ENCODE measurements around the gene ZSWIM1.

Gene ZSWIM1

GRCh38 chr20:45845452-45845851, 35.6 kb upstream of the ZSWIM1 start:
- ATAC-seq (replicated peaks) (no peak), DNase-seq (no peak)
- H3K27me3 Mint-ChIP-seq = no peaks in the 10 kb centered on the region
- H3K9me3 Mint-ChIP-seq = no peaks in the 10 kb centered on the region
- no peak overlapping the region for H3K4me3 Mint-ChIP-seq
- no peak overlapping the region for H3K27ac Mint-ChIP-seq
- peaks cover 31 to 47% of the 10 kb centered on the region in 2 donors for H3K36me3 Mint-ChIP-seq
- peaks cover 16 to 34% of the 10 kb centered on the region in 2 donors for H3K4me1 Mint-ChIP-seq

- ATAC-seq (replicated peaks) (no peak), DNase-seq (no peak)
- Mint-ChIP-seq H3K27ac (no peak overlapping the region), H3K27me3 (no peaks in the 10 kb centered on the region), H3K4me1 (peaks cover 2 to 8% of the 10 kb centered on the region in 2 donors), H3K9me3 (no peaks in the 10 kb centered on the region), H3K36me3 (peaks cover 33 to 37% of the 10 kb centered on the region in 2 donors), H3K4me3 (no peak overlapping the region)
Observed at GRCh38 chr20:45848421-45848820, 32.6 kb upstream of the ZSWIM1 start.

- Mint-ChIP-seq H3K4me1 (peaks cover 2 to 8% of the 10 kb centered on the region in 2 donors), H3K36me3 (peaks cover 30 to 38% of the 10 kb centered on the region in 2 donors), H3K27ac (no peak overlapping the region), H3K4me3 (no peak overlapping the region), H3K9me3 (no peaks in the 10 kb centered on the region), H3K27me3 (no peaks in the 10 kb centered on the region)
- no peak for DNase-seq
- ATAC-seq (replicated peaks) = no peak
Observed at GRCh38 chr20:45848969-45849582, 32.0 kb upstream of the ZSWIM1 start.

GRCh38 chr20:45850238-45850637, 30.8 kb upstream of the ZSWIM1 start:
- Mint-ChIP-seq H3K9me3 (no peaks in the 10 kb centered on the region), H3K27me3 (no peaks in the 10 kb centered on the region), H3K4me1 (peaks cover 5 to 18% of the 10 kb centered on the region in 2 donors), H3K4me3 (no peak overlapping the region), H3K27ac (no peak overlapping the region), H3K36me3 (peaks cover 24 to 34% of the 10 kb centered on the region in 2 donors)
- ATAC-seq (replicated peaks) = no peak
- DNase-seq = no peak

GRCh38 chr20:45850926-45851325, 30.1 kb upstream of the ZSWIM1 start:
- H3K9me3 Mint-ChIP-seq = no peaks in the 10 kb centered on the region
- H3K36me3 Mint-ChIP-seq = peaks cover 19 to 29% of the 10 kb centered on the region in 2 donors
- peaks cover 5 to 22% of the 10 kb centered on the region in 2 donors for H3K4me1 Mint-ChIP-seq
- ATAC-seq (replicated peaks) (no peak), DNase-seq (no peak)
- H3K27ac Mint-ChIP-seq = no peak overlapping the region
- H3K27me3 Mint-ChIP-seq = no peaks in the 10 kb centered on the region
- no peak overlapping the region for H3K4me3 Mint-ChIP-seq

GRCh38 chr20:45851501-45851900, 29.5 kb upstream of the ZSWIM1 start:
- ATAC-seq (replicated peaks) = no peak
- Mint-ChIP-seq H3K36me3 (peaks cover 19 to 26% of the 10 kb centered on the region in 2 donors), H3K4me3 (no peak overlapping the region), H3K27ac (no peak overlapping the region), H3K4me1 (peaks cover 5 to 28% of the 10 kb centered on the region in 2 donors), H3K27me3 (no peaks in the 10 kb centered on the region), H3K9me3 (no peaks in the 10 kb centered on the region)
- DNase-seq = no peak

GRCh38 chr20:45852326-45852725, 28.7 kb upstream of the ZSWIM1 start:
- Mint-ChIP-seq H3K27ac (no peak overlapping the region), H3K4me1 (peaks cover 6 to 31% of the 10 kb centered on the region in 2 donors), H3K36me3 (peaks cover 19 to 25% of the 10 kb centered on the region in 2 donors), H3K9me3 (no peaks in the 10 kb centered on the region), H3K4me3 (no peak overlapping the region), H3K27me3 (no peaks in the 10 kb centered on the region)
- no peak for DNase-seq
- no peak for ATAC-seq (replicated peaks)

GRCh38 chr20:45853484-45853883, 27.5 kb upstream of the ZSWIM1 start:
- Mint-ChIP-seq H3K4me1 (peaks cover 9 to 38% of the 10 kb centered on the region in 2 donors), H3K36me3 (peaks cover 17 to 20% of the 10 kb centered on the region in 2 donors), H3K9me3 (no peaks in the 10 kb centered on the region), H3K27ac (no peak overlapping the region), H3K4me3 (no peak overlapping the region), H3K27me3 (no peaks in the 10 kb centered on the region)
- ATAC-seq (replicated peaks) (no peak), DNase-seq (no peak)

GRCh38 chr20:45857114-45857881, 23.7 kb upstream of the ZSWIM1 start, which contains the start of the genes ACOT8 and ZSWIM3:
Gene ACOT8 (minus strand): TSS chr20:45857392. CDS start chr20:45857315, 77 bp downstream.
Gene ZSWIM3 (plus strand): TSS chr20:45857614. CDS start chr20:45857826, 212 bp downstream.
- H3K4me3 Mint-ChIP-seq = peak within 1 kb of the TSS; percentile 97
- H3K4me1 Mint-ChIP-seq = peaks cover 20 to 40% of the 10 kb centered on the region in 2 donors

GRCh38 chr20:45857882-45858216, 23.2 kb upstream of the ZSWIM1 start:
- no peaks in the 10 kb centered on the region for H3K27me3 Mint-ChIP-seq
- peaks cover 4 to 18% of the 10 kb centered on the region in 2 donors for H3K36me3 Mint-ChIP-seq
- ATAC-seq (replicated peaks) (peak; percentile 43 to 53), DNase-seq (no peak)
- H3K9me3 Mint-ChIP-seq = no peaks in the 10 kb centered on the region
- peak overlapping the region; percentile 97 for H3K4me3 Mint-ChIP-seq
- H3K4me1 Mint-ChIP-seq = peaks cover 20 to 40% of the 10 kb centered on the region in 2 donors
- peak overlapping the region; percentile 99 for H3K27ac Mint-ChIP-seq

More at GRCh38 chr20:45857114-45857881, 23.7 kb upstream of the ZSWIM1 start, which contains the start of the genes ACOT8 and ZSWIM3:
- ATAC-seq (replicated peaks) (peak; percentile 95), DNase-seq (peak; percentile 97)
- peak within 1 kb of the TSS; percentile 99 for H3K27ac Mint-ChIP-seq
- H3K36me3 Mint-ChIP-seq = peaks cover 6 to 19% of the 10 kb centered on the region in 2 donors
- H3K9me3 Mint-ChIP-seq = no peaks in the 10 kb centered on the region
- H3K27me3 Mint-ChIP-seq = no peaks in the 10 kb centered on the region

GRCh38 chr20:45859916-45860315, 21.1 kb upstream of the ZSWIM1 start:
- no peaks in the 10 kb centered on the region for H3K27me3 Mint-ChIP-seq

GRCh38 chr20:45860560-45861220, 20.3 kb upstream of the ZSWIM1 start:
- Mint-ChIP-seq H3K36me3 (peaks cover 9 to 15% of the 10 kb centered on the region in 2 donors), H3K27ac (no peak overlapping the region), H3K4me3 (no peak overlapping the region), H3K27me3 (no peaks in the 10 kb centered on the region), H3K9me3 (no peaks in the 10 kb centered on the region), H3K4me1 (peaks cover 15 to 28% of the 10 kb centered on the region in 2 donors)
- no peak for ATAC-seq (replicated peaks)
- DNase-seq = no peak

More at GRCh38 chr20:45859916-45860315, 21.1 kb upstream of the ZSWIM1 start:
- no peak overlapping the region for H3K27ac Mint-ChIP-seq
- H3K36me3 Mint-ChIP-seq = peaks cover 9 to 15% of the 10 kb centered on the region in 2 donors
- no peak for ATAC-seq (replicated peaks)
- no peaks in the 10 kb centered on the region for H3K9me3 Mint-ChIP-seq
- no peak overlapping the region for H3K4me3 Mint-ChIP-seq
- H3K4me1 Mint-ChIP-seq = peaks cover 17 to 33% of the 10 kb centered on the region in 2 donors
- DNase-seq = no peak

GRCh38 chr20:45861221-45862075, 19.6 kb upstream of the ZSWIM1 start:
- peaks cover 15 to 21% of the 10 kb centered on the region in 2 donors for H3K4me1 Mint-ChIP-seq

More at GRCh38 chr20:45861221-45862075, 19.6 kb upstream of the ZSWIM1 start:
- Mint-ChIP-seq H3K4me3 (no peak overlapping the region), H3K9me3 (no peaks in the 10 kb centered on the region), H3K27ac (no peak overlapping the region), H3K27me3 (no peaks in the 10 kb centered on the region), H3K36me3 (peaks cover 9 to 16% of the 10 kb centered on the region in 2 donors)
- DNase-seq (no peak), ATAC-seq (replicated peaks) (no peak)

Measured in stimulated activated naive B cell treated with anti-CD40 and anti-IgM and Interleukin-4, amounts not matched to agents 10 μg/mL and 1 μg/mL and 100 μg/mL, for 72 hours (primary cell).